ENCODE results near the gene FHAD1.

GRCh38 chr1:15213341-15213821 is 33.6 kb upstream of the FHAD1 start:
- TF ChIP-seq CTCF (conservative IDR thresholded peaks at IDR 0.05 in 1 of 2, IDR thresholded peaks at IDR 0.05 in 1 of 2; ENCODE audit: extremely low read depth in 1 of 2, insufficient read depth in 1 of 2, low read depth in 1 of 2, low read length in 2 of 2) (no peak), EZH2 (IDR thresholded peaks at IDR 0.05; ENCODE audit: borderline replicate concordance, low read length) (no peak)

All from mammary epithelial cell (primary cell).